ENCODE data around the gene OPA3.
"Not testable (repeated sequence)": the region's sequence is repeated elsewhere in the genome, so short reads cannot be mapped to it uniquely, and the experiment has no call there.

The OPA3 gene

DNA sequence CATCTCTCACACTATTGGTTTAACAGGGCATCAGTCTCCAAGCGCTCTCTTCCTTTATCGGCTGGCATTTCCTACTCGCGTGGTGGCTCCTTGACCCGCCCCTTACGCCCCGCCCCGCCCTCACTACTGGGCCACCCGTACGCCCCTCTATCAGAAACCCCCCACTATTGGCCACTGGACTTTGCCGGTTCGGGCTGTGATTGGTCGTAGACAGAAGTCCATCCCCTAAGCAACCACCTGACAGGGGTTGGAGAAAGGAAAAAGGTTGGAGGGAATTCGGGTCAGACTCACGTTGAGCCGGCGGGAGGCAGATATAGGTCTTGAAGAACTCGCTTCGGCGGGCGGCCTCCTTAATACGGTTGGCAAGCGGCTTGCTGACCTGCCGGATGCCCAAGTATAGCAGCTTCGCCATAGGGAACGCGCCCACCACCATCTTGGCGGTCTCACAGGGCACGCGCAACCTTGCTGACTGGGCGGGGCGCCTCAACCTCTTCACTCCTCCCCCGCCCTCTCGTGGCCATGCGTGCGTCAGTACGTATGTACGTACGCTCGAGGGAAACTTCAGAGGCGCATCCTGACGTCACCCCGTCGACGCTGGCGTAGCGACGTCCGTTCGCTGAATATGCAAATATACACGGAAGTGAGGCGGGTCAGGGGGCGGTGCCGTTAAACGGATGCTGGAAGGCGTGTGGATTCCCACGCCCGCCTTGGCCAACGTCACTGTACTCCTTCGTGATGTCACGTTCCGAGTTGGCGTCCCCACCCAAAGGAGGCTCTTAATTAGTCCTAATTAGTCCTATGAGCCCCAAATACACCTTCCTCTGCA lies at the start of gene OPA3:
TSS of gene OPA3 (minus strand) at position 471 of the 826 bp plus-strand sequence. CDS start at position 433, 38 bp downstream.
- DNase-seq (ENCODE audit: low read depth in 2 of 2): peak; percentile 99

DNA sequence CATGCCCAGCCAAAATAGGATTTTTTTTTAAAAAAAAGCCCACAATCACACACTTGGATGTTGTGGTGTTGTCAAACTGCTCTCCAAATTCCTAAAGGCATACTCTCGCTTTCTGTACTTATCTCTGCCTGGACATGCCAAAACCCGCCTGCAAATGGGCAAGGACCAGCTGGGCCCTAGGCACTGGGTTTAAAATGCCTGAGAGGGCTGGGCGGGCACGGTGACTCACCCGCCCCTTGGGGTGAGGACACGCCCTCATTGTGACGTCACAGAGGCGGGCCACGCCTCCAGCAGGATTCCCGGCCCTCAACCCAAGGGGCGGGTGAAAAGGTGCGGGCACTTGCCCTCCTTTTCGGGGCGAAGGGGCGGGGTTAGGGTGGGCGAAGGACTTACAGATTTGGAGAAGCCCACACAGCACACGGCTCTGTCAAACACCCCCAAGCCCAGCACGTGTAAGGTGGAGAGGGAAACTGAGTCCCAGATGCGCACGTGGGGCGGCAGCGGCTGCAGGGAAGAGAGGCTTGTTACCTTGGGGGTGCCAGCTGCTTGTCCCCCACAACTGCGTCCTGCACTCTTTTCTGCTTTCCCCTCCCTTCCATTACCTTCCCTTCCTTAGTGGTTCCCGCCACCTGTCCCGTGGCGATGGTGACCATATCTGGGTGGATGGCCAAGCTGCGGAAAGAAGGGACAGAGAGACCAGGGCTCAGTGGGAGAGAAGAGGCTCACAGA lies 48.0 kb upstream of the OPA3 start:
- peak in 1 of 2 donors; percentile 41 for DNase-seq (ENCODE audit: low read depth in 2 of 2)

DNA sequence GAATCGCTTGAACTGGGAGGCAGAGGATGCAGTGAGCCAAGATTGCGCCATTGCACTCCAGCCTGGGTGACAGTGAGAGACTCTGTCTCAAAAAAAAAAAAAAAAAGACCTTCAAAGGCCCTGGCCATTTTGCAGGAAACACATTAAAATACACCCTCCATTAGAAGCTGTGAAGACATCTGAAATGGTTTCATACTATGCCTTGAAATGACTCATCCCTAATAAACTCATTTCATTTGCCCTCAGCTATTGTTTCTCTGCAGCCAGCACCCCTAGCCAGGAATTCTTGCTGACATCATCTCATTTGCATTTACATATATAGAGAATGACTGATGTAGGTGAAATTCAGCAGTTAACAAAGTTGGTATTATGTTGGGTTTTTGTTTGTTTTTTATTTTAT lies 45.9 kb upstream of the OPA3 start:
- no peak for DNase-seq (ENCODE audit: low read depth in 2 of 2)

DNA sequence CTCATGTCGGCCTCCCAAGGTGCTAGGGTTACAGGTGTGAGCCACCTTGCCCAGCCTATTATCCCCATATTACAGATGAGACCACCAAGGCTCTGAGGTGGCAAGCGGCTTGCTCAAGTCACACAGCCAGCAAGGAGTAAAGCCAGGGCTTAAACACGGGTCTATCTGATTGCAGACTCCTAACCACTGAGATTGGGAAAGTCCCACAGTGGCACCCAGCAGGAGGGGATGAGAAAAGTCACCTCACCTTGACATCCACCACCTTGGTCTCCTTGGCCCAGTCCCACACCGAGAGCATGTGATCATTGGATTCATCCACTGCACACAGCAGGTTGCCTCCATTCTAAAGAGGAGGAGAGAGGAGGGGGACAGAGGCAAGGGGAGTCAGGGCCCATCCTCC lies 45.1 kb upstream of the OPA3 start:
- no peak for DNase-seq (ENCODE audit: low read depth in 2 of 2)

DNA sequence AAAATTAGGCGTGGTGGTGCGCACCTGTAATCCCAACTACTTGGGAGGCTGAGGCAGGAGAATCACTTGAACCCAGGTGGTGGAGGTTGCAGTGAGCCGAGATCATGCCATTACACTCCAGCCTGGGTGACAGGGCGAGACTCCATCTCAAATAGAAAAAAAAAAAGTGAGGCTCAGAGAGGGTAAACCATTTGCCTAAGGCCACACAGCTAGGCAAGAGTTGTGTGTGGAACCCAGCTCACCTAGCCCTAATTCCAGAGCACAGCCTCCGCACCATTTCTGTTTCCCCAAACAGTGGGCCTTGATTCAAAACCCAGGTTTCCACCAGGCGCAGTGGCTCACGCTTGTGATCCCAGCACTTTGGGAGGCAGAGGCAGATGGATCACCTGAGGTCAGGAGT lies 43.6 kb upstream of the OPA3 start:
- not testable (repeated sequence) for DNase-seq (ENCODE audit: low read depth in 2 of 2)

DNA sequence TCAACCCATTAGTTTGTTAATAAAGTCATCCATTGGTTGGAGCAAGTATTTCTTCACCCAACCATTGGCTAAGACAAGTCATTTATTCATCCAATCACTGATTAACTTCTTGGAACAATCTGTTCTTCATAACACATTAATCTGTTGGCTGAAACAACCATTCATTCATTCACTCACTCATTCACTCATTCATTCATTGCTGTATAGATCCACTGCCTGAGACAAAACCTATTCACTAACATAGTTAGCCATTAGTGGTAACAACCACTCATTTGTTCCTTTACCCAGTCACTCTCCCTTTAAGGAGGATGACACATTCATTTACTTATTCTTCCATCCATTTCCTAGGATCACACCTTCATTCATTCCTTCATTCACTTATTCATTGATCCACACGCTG lies 39.4 kb upstream of the OPA3 start:
- DNase-seq (ENCODE audit: low read depth in 2 of 2): no peak

DNA sequence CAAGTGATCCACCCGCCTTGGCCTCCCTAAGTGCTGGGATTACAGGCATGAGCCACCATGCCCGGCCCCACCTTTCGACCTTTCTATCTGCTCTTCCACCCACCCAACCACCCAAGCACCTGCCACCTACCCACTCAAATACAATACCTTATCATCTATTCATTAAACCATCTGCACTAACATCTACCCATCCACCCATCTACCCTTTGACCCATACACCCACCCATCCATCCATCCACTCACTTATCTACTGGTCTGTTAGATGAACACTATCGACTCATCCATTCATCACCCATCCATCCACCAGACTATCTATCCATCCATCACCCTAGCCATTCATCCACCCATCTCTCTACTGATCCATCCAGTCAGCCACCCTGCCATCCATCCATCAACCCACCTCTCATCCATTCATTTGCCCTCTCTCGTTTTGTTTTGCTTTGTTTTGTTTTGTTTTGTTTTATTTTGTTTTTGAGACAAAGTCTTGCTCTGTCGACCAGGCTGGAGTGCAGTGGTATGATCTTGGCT lies 37.4 kb upstream of the OPA3 start:
- DNase-seq (ENCODE audit: low read depth in 2 of 2): no peak

DNA sequence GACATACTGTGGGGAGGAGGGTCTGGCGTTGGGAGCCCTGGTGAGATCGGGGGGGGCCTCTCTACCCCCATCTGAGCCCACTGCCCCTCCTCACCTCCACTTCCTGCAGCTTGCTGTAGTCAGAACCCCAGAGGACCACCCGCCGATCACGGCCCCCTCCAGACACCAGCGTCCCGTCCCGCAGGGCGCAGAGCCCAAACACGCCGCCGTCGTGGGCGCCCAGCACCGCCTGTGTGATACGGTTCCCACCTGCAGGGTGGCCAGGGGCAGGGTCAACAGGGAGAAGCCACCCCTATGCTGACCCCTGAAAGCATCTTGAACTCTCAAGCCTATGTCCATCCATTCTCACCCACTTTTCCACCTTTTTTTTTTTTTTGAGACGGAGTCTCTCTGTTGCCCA lies 36.8 kb upstream of the OPA3 start:
- no peak for DNase-seq (ENCODE audit: low read depth in 2 of 2)

DNA sequence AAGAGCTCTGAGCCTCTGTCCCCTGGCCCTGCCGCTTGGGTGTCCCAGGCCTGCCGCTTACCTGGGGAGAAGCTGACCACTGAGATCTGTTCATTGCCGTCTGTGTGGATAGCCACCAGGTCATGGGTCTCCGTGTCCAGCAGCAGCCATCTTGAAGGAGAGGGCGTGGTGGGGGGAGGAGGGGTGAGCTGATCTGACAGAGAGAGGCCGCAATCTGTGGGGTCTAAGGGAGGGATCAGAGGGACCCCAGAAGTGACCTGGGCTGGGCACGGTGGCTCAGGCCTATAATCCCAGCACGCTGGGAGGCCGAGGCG lies 32.1 kb upstream of the OPA3 start:
- DNase-seq (ENCODE audit: low read depth in 2 of 2): no peak

DNA sequence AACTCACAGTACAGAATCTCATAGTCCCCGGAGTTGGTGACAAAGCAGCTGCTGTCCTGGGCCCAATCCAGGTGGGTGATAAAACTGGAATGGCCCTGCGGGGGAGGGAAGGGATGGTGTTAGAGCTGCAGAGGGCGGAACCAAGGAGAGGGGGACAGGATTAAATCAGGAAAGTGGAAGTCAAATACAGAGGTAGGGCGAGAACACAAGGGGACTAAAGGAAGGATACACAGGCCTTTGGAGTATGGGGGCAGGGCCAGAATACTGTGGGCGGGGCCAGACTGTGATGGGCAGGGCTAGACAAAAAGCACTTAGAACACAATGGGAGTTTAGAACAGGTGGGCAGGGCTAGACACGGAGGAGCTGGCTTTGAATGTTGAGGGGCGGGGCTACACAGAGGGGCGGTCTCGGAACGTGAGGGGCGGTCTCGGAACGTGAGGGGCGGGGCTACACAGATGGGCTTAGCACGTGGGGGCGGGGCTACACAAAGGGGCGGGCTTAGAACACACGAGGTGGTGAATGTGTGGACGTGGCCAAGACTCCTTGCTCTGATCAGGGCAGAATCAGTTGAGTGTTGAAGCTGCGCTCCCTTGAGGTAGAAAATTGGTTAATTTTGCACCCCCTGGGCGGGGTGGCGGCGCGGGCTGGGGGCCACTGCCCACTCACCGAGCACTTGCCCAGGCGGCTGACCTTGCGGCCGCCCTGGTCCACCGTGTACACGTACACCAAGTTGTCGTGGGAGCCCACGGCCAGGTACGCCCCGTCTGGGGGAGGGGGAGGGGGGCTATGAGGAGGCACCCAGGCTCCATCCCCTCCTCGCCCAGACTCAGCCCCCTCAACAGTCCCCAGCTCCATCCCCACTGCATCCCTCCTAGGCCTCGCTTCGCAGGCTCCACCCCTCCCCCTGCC lies 31.4 kb upstream of the OPA3 start:
- DNase-seq (ENCODE audit: low read depth in 2 of 2): peak; percentile 89 to 90

DNA sequence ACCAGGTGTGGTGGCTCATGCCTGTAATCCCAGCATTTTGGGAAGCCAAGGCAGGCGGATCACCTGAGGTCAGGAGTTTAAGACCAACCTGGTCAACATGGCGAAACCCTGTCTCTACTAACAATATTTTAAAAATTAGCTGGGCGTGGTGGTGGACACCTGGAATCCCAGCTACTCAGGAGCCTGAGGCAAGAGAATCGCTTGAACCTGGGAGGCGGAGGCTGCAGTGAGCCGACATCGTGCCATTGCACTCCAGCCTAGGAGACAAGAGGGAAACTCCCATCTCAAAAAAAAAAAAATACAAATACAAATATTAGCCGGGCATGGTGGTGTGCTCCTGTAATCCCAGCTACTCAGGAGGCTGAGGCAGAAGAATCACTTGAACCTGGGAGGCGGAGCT lies 30.5 kb upstream of the OPA3 start:
- not testable (repeated sequence) for DNase-seq (ENCODE audit: low read depth in 2 of 2)

DNA sequence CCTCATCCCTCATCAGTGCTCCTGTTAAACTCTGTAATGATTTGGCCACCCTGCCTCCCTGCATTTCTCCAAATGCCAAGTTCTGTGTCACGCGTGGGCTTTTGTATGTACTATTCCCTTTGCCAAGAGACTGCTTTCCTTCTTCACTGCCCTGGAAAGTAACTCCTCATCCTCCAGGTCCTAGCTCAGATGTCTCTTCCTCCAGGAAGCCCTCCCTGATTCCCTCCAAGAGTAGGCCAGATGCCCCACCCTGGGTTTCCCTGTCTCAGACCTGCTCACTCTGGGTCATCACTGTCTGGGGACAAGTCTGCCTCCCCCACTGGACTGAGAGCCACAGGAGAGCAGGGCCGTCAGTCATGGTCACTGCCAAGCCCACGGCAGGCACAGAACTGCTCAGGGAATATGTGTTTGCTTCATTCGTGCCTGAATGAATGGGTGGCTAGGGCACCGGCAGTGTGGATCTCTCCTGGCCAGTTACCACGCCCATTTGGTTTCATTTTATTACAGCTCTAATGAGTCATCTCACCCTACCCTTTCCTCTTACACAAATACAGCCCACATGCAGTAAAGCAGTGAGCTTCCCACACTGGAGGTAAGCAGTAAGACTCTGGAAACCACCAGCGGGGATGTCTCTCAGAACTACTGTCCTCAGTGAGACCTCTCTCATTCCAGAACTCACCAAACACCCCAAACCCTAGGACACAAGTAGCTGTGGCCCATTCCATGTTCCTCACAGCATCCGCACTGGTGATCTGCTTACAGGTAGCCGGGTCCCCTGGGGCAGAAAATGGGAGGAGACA lies 29.5 kb upstream of the OPA3 start:
- DNase-seq (ENCODE audit: low read depth in 2 of 2): peak; percentile 29 to 38

DNA sequence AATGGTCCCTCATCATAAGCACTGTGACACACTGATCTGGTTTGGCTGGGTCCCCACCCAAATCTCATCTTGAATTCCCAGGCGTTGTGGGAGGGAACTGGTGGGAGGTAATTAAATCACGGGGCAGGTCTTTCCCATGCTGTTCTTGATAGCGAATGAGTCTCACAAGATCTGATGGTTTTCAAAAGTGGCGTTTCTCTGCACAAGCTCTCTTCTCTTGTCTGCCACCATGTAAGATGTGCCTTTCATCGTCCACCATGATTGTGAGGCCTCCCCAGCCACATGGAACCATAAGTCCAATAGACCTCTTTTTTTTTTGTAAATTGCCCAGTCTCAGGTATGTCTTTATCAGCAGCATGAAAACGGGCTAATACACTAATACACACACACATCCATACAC lies 24.3 kb upstream of the OPA3 start:
- no peak for DNase-seq (ENCODE audit: low read depth in 2 of 2)

DNA sequence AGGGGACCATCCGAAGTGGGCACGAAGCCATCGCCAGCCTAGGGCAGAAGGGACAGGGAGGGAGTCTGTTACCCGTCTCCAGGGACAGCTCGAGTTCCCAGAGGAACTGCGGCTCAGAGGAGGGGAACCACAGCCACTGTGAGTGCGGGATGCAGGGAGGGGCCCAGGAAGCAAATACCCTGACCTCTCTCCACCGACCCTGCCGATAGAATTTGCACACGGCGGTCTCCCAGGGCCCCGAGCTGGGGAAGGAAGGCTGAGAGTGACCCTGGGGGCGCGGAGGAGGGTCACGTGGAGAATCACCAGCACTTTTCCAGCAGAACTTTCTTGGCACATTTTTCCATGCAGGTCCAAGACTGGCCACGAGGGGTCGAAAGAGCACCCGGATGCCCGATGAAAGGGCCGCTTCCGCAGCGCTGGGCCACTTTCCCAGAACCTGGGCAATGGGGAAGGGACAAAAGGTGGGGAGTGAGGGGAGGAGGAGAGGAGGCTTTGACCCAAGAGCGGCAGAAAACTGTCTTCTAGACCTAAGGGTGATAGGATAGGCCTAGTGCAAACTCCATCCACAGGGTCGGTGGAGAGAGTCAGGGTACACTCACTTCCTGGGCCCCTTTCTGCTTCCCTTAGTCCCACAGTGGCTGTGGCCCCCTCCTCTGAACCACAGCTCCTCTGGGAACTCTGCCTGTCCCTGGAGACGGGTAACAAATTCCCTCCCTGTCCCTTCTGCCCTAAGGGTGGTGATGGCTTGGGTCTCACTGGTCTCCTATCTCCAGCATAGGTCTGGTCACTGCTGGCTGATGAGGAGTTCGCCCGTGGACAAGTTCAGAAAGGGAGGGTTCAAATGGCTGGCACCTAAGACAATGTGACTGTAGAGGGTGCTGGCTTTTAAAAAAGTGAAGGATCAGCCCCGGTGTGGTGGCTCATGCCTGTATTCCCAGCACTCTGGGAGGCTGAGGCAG lies 22.7 kb upstream of the OPA3 start:
- no peak for DNase-seq (ENCODE audit: low read depth in 2 of 2)

DNA sequence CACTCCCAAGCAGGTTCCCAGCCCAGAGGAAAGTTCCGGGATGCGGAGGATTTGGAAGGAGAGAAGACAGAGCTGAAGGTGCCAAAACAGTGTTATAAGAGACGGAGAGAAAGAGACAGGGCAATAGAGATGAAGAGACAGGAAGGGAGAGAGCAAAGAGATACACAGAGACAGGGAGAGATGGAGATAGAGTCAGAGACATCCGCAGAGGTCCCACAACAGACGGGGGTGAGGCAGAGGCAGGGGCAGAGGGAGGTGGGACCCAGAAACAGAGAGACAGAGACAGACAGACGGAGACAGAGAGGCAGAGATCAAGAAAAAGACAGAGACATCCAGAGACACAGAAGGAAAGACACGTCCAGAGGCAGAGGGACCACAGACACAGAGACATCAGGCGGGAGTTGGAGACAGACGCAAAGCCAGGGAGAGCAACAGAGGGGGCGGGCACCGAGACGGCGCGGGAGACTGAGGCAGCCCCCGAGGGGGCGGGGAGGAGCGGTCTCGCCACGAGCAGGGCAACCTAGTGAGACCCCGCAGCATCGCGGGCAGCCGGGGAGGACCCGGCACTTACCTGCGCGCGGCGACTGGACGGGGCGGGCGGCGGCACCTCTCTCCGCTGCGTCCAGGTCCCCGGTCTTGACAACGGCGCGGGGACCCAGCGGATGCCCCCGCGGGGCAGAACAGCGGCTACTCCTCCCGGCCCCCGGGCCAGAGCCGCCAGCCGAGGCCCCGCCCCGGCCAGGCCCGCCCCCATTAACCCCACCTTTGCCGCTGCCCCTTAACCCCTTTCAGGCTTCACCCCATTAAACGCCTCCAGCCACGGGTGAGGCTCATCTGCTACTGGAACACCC lies 17.1 kb upstream of the OPA3 start, which contains the start of gene GPR4:
TSS of gene GPR4 (minus strand) at position 689 of the 851 bp plus-strand sequence. CDS start 10,346 bp downstream, outside the sequence.
- DNase-seq (ENCODE audit: low read depth in 2 of 2): no peak

DNA sequence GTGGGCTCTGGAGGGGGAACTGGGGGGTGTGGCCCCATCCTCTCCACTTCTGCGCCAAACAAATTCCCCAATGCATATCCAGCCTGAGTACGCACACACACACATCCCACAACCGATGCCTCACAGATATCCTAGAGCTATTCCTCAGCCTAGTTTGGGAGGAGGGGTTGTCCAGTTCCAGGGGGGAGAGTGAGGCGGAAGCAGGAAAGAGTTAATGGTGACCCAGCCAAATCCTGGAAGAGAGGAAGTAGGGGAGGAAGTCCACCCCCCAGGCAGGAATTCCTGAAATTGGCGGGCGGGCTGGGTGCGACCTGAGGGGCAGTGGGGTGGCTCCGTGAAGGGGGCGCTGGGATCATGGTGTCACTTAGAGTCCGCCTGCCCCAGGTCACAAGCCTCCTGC lies 16.5 kb upstream of the OPA3 start:
- DNase-seq (ENCODE audit: low read depth in 2 of 2): no peak

DNA sequence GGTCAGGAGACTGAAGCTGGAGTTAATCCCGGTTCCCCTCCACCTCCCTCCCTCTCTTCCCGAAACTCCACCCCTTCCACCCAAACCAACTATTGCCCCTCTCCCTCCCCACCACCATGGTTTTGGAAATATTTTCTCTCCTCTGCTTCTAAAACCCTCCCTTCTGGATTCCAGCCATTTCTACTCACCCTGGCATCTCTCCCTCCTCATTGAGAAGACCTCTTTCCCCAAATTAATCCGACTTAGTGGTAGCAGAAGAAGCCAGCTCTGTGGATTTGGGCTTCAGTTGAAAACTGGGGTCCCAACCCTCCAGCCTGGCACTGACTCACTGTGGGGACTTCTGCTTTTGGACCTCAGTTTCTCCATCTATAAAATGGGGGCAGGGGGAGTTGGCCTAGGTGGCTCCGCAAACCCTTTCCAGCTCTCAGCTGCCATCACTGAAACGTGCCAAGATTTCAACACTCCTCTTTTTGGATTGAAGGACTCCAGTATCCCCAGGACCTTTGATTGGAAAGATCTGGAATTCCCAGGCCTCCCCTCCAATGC lies 15.8 kb upstream of the OPA3 start:
- DNase-seq (ENCODE audit: low read depth in 2 of 2): no peak

DNA sequence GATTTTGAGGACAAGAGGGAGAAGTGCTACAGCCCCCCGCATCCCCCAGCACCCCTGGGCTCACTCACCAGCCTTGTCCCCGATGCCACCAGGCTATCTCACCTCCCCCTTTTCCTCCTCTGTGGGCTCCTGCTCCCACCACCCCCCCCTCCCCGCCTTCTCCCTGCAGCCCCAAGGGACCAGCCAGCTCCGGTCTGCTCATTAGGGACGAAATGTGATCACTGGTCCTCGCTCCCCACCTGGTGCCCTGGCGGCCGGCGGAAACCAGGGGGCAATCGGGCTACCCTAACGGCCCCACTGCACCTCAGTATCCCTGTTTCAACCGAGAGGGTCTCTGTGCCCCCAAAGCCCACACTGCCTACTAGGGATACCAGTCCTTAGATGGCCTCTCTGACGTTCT lies 14.7 kb upstream of the OPA3 start:
- no peak for DNase-seq (ENCODE audit: low read depth in 2 of 2)

Data from stimulated activated CD4-positive, alpha-beta T cell treated with anti-CD3 and anti-CD28 coated beads, Interleukin-15, amount 100 ng/mL, for 48 hours (primary cell).